Left kidney (tissue), 2 donors: ENCODE data around the gene TRAPPC3L. TPM values are rescaled to one million over a fixed set of nuclear protein-coding genes. Genes with fewer than 3 reads are reported as not detected.
"Not testable (repeated sequence)": the region's sequence is repeated elsewhere in the genome, so short reads cannot be mapped to it uniquely, and the experiment has no call there.

ENCODE experiments used
- DNase-seq: peaks from one replicate; pipeline ENCODE4 v3.0.0-alpha.2; 2013
- polyA plus RNA-seq: library from polyadenylated mRNA; unstranded; fragments of 120-200 nt; gene quantifications from one replicate; pipeline ENCODE4 v1.2.1, GENCODE V29; 2013; ENCODE audit not compliant: insufficient read length

The TRAPPC3L gene
- polyA plus RNA-seq, 1 donor, result 0.53 TPM

DNA sequence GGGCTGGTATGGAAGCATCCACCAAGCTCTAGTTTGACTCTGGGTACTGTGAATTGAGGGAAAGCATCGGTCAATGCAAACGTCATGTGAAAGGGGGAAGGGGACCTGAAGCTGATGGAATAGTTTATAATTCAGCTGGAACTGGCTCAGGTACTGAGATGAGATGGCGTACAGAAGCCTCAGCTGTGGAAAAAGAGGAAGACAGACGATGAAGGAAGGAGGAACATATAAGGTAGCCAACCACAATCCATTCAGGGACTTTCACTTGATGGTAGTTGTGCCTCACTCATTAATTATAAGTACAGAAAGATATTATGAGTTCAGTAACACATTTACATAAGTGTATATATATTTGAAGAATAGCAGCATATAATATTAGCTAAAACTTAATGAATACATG, 31.4 kb downstream of the TRAPPC3L start:
- DNase-seq, result no peak

DNA sequence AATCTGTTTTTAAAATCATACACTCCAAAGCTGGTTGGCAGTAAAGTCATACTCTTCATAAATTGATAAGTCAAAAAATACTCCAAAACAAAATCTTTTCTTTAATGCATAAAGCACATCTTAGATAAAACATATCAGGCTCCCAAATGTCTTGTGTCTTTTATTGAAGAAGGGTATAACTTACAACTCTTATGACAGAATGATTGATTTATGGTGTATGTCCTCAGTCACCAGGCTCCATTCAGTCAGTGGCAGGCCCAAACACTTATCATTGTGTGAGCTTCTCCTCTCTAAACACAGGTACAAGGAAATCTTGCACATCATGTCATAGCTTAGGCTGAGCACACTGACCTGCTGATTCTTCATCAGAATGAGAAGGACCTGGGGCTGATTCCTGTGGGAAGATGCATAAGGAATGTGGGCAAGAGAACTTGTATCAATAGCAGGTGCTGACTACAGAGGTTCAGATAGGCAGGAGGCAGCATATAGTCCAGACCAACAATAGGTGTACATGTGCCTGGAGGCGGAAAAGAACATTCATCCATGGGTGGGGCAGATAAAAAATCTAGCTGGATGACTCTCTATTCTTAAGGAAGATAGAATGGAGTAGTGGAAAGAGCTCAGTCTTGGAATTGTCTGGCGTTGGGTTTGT, 32.1 kb downstream of the TRAPPC3L start:
- no peak for DNase-seq

DNA sequence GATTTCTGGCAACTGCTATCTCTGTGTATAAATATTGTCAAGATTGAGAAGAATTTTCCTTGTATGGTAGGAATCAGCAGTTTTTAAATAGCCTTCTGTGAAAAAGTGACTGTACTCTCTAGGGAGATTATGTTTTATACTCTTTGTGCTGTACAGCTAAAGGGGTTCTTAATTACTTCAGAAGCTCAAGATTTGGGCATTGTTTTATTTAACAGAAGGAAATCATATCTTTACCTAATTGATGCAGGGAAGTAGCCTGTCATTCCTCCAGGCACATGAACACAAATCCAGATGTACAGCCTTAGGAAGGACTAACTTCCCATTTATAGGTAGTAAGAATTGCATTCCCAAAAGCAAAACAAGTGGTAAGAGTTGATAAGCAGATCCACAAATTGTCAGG, 32.8 kb downstream of the TRAPPC3L start:
- no peak for DNase-seq

DNA sequence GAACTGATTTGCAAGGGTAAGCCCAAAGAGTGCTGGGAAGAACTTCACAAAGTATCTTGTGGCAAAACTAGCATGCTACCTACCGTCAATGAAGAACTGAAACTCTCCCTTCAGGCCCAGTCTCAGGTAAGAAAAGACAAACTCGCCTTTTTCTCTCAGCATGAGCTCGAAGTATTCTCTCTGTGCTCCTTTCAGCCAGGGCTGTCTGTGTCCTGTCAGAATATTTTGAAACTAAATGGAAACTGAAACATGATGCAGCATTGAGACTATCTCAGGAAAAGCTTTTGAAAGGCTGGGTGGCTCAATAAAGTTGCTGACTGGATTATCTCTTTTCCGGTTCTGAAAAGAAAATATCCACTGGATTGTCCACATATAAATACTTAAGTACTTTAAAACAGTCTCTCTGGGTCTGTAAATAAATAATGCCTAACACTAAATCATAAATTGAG, 33.3 kb downstream of the TRAPPC3L start:
- DNase-seq, result no peak

DNA sequence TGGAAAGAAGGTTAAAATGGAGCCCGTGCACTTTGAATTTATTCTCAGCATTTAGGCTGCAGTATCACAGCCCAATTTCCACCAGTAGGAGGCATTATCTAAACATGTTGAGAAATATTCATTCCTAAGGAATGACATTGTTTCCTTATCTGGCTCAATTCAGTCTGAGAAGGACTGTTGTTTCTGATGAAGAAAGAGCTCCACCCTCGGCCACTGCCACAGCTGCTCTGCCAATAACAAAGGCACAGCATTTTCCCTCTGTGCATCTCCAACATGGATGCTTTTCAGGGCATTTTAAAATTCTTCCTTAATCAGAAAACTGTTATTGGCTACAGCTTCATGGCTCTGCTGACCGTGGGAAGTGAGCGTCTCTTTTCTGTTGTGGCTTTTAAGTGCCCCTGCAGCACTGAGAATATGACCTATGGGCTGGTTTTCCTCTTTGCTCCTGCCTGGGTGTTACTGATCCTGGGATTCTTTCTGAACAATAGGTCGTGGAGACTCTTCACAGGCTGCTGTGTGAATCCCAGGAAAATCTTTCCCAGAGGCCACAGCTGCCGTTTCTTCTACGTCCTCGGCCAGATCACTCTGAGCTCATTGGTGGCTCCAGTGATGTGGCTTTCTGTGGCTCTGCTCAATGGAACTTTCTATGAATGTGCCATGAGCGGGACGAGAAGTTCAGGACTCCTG, 33.9 kb downstream of the TRAPPC3L start, which contains the start of gene CALHM5:
Gene CALHM5 (plus strand): TSS at position 216 of the 687 bp plus-strand sequence. CDS start 58 bp downstream, at position 274.
- no peak for DNase-seq

DNA sequence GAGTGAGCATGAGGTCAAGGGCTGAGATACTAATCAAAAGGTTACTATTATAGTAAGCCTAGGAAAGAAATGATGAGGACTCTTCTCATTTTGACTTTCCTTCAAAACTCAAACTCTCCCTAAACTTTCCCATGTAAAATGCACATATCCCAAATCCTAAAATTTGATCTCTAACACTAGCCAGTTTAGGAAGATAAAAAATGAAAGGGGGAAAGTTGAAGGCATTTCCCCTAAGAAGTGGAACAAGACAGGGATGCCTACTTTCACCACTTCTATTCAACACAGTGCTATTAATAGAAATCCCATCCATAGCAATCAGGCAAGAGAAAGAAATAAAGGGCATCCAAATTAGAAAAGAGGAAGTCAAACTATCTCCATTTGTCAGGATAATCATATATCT, 37.0 kb downstream of the TRAPPC3L start:
- DNase-seq, result no peak

DNA sequence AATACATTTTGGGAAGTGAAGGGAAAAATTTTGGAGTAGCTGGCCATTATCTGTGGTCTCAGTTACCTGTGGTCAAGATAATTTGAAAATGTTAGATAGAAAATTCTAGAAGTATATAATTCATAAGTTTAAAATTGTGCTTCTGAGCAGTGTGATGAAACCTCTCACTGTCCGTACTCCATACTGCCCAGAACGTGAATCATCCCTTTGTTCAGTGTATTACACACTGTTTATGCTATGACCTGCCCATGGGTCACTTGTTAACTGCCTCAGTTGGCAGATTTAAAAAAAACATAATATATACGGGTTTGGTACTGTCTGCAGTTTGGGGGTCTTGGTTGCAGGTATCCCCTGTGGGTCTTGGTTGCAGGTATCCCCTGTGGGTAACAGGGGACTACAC, 38.2 kb downstream of the TRAPPC3L start:
- DNase-seq, result no peak

DNA sequence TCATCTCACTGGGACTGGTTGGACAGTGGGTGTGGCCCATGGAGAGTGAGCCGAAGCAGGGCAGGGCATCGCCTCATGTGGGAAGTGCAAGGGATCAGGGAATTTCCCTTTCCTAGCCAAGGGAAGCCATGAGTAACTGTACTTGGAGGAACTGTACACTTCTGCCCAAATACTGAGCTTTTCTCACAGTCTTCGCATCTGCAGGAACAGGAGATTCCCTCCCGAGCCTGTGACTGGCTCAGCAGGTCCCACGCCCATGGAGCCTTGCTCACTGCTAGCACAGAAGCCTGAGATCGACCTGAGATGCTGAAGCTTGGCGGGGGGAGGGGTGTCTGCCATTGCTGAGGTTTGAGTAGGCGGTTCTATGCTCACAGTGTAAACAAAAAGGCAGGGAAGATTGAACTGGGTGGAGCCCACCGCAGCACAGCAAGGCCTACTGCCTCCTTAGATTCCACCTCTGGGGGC, 44.5 kb downstream of the TRAPPC3L start:
- DNase-seq, result no peak

DNA sequence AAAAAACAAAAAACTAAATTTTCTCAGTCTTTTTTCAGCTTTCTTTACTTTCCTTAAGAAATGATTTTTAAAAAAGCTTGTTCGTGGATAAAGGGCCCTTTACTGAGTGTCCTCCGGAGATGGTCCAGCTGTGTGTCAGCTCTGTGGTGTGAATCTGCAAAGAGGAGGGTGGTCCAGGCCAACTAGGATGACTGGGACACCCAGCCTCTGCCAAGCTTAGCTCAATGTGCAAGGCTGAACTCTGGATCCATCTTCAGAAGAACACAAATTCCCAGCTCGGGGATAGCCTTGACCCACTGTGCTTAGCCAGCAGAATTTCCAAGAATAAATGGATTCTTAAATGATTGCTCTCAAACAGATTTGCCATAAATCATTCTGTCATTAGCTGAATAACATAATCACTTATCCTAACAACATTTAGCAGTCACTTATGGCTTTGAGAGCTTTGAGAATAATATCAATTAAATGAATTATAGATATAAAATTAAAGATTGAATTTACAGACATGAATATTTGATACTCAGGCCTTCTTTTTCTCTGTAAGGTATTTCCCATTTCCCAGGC, 48.3 kb downstream of the TRAPPC3L start:
- no peak for DNase-seq

DNA sequence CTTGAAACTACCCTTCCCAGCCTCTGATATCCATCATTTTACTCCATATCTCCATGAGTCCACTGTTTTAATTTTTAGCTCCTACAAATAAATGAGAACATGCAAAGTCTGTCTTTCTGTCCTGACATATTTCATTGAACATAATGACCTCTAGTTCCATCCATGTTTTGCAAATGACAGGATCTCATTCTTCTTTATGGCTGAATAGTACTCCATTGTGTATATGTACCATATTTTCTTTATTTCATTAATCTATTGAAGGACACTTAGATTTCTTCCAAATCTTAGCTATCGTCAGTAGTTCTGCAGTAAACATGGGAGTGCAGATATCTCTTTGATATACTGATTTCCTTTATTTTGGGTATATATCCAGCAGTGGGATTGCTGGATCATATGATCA, 50.3 kb downstream of the TRAPPC3L start:
- DNase-seq, result not testable (repeated sequence)

DNA sequence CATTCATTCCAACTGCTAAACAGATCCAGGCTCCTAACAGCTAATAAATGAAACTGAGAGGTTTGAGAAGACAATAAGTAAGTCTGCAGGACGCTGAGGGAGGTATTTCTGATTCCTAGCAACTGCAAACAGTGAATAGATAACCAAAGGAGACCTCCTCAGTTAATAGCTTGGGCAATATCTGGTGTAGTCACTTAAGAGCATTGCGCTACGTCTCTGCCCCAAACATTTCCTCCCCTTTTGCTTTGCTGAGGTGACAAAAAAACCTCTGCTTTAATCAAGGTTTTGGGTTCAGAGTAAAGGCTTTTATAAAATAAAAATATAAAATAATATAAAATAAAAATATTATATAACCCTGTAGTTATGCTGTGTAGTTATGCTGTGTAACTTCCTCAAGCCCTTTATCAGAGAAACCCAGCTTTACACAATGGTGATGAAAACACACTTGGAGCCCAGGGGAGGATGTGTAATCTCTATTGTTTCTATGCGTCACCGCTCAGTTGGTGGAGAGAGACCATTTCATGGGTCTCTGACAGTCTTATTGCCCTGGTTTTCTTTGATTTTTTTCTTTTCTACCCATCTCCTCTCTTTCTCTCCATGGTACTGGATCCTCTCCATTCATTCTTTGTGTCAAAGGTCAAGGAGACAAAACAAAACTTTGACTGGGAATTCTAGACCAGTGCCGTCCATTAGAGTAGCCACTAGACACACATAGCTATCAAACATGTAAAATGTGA, 53.0 kb downstream of the TRAPPC3L start:
- no peak for DNase-seq

DNA sequence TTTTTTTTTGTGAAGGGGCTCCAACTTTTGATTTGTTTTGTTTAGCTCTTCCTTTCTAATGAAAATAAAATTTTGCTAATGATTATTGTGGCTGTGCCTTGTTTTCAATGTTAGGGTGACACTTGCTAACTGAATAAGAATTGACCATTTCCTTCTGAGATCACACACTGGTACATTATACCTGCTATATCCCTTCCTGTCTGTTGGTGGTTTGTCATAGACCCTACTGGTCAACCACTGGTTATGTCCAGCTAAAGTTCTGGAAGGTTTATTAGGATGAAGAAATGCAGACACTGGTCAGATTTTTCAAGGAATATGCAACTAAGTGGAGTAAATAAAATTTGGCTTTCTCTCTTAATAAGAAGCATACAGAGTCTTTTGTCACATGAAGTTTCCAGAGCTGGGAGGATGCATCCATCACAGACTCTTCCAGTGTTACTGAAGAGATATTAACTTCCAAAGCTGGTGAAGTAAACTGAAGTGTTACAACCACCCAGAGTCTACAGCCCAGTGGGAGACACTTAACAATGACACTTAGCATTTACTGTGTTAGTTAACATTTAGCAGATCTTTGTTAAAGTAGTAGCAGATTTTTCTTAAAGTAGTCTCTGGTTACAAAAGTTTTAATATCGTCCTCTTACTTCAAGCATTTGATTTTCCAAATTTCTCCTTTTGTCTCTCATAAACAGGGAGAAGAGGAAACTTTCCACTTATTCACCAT, 53.7 kb downstream of the TRAPPC3L start:
- no peak for DNase-seq

DNA sequence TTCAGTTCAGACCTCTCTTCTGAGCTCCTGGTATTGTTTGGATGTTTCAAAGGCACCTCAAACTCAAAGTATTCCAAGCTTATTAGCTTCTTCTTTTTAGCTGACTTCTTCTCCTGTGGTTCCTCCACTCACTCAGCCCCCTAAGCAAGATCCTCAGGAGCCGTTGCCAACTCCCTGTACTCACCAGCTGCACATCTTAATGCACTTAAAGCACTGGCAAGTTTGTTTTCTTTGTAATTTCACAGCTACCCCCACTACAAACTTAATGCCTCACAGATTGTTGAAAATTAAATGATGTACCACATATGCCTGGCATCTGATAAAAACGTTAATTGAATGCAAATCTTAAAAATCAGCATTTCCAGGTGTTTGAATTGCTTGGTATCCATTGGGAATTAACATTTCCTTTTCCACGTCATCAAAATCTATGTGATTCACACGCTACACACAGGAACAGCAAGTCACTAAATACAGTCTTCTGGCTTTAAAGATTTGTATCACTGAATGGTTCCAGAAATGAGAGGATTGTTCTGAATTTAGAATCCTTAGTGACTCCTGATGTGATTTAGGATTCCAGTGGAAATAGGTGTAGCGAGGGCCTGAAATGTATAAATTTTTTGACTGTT, 59.8 kb downstream of the TRAPPC3L start:
- no peak for DNase-seq

DNA sequence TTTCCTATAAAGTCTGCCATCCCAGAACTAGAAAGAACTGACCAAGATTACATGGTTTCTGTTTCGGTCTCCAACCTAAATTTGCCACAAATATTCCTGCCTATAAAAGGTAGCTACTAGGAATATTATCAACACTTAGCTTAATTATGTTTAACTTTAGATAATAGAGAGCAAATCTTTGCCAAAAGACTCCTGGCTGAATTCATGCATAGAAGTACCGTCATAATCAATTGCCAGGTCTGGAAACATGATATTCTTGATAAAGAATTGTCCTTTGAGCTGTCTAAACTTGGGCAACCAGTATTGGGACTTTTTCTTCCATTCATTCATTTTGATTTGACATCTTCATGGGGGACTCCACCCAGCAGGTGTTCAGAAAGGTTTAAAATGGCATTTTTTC, 61.9 kb downstream of the TRAPPC3L start:
- no peak for DNase-seq

DNA sequence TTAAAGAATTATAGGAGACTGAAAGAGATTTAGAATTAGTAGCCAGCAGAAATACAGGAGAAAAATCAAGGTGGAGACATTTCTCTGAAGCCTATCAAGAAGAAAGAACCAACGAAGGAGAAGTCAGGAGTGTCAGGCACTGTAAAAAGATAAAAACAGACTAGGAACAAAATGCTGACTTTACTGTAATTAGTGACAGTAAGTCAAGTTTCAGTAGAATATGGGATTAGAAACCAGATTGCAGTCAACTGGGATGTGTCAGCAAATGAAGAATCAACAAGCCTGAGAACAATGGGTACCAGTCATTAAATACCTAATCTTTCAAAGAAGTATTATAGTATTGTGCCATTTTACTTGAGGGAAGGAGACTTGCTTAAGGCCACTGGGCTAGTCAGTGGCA, 62.7 kb downstream of the TRAPPC3L start:
- DNase-seq, result no peak

DNA sequence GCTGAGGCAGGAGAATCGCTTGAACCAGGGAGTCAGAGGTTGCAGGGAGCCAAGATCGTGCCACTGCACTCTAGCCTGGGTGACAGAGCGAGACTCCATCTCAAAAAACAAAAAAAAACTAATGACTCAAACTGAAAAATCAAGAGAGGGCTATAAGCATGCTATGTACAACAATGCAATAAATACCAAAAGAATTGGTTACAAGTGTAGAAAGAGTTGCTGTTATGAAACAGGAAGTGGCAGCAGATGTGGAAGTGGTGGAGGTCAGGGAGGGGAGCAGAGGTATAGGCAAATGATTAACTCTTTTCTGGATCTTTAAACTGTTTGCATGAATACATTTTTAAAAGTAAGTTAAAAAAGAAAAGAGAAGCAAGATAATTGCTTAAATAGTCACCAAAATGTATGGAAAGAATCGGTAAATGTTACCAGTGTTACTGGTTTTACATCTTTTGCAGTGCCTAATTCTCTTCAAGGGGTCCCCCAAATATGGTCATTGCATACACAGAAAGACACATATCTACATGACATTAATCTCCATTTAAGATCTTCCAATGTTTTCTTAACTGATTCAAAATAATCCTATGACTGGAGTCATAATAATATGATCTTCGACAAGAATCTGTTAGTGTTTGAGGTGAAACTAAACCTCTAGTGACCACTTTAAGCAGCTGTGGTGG, 69.3 kb downstream of the TRAPPC3L start:
- DNase-seq, result no peak

DNA sequence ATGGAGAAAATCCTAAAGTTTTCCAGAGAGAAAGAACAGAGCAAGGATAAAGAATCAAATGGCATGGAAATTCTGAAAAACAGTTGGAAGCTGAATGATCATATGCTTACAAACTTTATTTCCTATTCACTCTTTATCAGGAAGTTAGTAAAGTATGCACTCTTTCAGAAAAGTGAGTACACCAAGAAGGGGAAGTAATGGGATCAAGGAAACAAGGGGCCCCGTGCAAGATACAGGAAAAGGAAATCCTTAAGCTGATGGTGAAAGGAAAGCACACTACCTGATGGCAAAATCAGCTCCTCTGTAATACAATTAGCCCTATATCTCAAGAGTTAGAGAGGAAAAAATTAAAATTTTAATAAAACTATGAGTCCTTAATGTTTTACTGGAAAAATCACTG, 70.3 kb downstream of the TRAPPC3L start:
- DNase-seq, result no peak

DNA sequence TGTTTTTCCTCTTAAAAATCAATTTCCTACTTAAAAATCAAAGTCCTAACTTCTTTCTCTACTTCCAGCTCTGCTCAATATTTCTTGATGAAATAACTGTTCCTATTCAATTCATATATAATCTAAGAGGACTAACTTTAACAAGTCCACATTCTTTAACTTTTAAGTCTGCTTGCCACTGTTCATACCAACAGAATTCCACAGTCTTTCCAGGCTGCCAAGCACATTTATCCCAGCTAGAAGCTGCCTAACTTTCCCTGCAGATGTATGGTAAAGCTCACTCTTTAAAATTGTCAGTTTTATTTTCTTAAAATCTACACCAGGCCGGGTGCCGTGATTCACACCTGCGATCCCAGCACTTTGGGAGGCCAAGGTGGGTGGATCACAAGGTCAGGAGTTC, 72.8 kb downstream of the TRAPPC3L start:
- DNase-seq, result no peak

DNA sequence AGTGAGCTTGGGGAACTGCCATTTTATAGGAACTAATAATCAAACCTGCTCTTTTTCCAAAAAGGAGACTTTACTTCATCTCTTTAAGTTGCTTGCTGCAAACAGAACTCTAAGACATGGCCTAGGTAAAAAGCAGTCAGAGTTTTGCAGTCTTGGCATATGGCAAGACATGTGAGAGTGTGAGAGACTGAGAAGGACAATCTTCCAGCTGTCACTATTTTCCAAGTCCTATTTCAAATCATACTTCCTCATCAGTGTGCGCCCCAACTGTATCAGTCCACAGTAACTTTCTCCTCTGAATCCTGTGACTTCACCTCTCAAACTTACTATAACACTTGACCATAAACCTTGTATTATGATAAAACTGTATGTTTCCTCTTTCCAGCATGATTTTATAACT, 74.0 kb downstream of the TRAPPC3L start:
- no peak for DNase-seq

DNA sequence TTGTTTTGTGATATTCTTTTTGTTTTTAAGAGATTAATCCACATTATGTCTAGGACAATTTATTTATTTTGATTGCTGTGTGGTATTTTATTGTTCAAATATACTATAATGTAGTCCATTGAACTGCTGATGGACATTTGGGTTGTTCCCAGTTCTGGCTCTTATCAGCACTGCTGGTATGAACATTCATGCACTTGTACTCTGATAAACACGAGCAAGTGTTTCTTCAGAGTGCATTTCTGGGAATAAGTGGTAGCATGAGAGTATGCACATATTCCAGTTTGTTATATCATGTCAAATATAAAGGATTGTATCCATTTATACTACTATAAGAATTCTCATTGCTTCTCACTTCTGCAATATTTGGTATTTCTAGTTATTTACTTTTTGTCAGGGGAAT, 77.2 kb downstream of the TRAPPC3L start:
- DNase-seq, result no peak

DNA sequence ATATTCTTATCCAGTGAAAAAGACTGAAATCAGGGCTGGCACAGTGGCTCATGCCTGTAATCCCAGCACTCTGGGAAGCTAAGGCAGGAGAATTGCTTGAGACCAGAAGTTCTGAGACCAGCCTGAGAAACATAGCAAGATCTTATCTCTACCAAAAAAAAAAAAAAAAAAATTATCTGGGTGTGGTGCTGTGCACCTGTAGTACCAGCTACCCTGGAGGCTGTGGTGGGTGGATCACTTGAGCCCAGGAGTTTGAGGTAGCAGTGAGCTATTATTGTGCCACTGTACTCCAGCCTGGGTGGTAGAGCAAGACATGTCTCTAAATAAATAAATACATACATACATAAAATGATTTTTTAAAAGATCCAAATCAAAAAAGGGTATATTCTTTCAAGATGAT, 78.0 kb downstream of the TRAPPC3L start:
- no peak for DNase-seq
